HG02973 (cell line): ENCODE data around the gene FBXL19.
"Not testable (repeated sequence)": the region's sequence is repeated elsewhere in the genome, so short reads cannot be mapped to it uniquely, and the experiment has no call there.

ENCODE experiments used
- ATAC-seq: cut with Tn5 transposase; IDR thresholded peaks from one replicate; pipeline ENCODE4 v1.9.1; 2021; ENCODE audit warnings: moderate library complexity; ENCODE audit not compliant: unreplicated experiment

FBXL19 gene

DNA sequence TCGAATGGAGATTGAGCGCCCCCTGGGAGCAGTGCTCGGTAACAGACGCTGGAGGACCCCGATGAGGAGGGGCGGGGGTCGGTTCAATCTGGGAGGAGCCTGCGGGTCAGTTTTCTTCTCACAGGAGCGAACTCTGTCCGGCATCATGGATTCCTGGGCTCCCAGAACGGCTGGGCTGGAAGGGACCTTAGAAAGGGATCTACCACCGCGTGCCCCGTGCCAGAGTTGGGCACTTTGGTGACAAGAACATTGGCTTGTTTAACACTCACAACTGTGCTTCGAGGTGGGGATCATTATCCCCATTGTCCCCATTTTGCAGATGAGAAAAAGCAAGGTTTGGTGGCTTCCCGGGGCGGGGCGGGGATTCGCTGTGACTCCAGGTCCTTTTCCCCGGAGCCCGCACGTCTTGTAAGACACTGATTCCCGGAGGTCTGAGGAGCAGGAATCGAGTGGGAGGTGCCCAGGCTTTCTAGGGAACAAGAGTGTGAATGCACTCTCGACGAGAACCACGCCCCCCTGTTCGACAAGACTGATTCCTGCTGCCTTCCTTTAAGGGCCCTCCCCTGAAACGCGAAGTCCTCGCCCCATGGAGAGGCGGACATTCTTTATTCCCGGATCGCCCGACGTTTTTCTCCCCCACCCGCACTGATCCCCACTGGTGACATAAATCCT lies 1.5 kb upstream of the FBXL19 start:
- no peak for ATAC-seq

DNA sequence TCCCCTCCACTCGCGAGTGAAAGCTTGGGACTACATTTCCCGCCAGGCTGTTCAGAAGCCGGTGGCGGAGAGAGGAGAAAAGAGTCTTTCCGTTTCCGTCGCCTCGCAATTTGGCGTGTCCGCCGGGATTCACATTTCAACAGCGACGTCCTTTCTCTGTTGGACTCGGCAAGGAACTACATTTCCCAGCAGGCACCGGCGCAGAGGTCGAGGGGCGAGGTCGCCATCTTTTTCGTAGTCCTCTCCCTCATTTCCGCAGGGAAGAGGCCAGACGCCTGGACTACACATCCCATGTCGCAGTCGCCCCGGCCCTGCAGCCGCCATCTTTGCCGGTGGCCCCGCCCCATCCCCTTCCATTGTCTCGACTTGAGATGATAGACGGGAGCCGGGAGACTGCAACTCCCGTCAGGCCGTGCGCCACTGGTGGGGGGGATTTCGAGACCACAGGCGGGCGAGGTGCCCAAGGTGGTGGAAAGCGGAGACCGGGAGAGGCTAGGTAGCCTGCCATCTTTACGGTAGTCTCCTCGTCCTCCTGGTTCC lies 882 bp upstream of the FBXL19 start:
- peak; percentile 69 for ATAC-seq

DNA sequence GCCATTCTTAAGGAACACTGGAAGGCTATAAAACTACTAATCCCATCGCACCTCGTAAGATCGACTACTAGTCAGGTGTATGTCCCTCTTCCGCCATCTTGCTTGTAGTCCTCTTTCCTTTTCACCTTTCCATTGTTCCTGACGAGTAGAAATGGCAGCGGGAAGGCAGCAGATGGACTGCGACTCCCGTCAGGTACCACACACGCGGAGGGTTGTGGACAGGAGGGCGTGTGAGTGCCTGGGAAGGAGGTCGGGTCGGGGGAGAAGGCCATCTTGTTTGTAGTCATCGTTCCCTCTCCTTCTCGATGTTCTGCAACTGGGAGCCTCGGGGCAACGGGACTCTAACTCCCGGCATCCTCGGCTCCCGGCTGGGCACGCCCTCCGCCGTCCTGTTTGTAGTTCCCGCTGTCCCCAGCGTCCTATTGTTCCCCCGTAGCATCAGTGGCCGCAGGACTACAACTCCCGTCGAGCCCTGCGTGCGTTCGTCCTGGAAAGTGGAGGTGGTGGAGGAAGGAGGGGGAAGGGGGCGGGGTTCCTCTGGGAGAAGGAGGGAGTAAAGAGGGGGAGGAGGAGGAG lies 324 bp upstream of the FBXL19 start:
- peak; percentile 69 for ATAC-seq

DNA sequence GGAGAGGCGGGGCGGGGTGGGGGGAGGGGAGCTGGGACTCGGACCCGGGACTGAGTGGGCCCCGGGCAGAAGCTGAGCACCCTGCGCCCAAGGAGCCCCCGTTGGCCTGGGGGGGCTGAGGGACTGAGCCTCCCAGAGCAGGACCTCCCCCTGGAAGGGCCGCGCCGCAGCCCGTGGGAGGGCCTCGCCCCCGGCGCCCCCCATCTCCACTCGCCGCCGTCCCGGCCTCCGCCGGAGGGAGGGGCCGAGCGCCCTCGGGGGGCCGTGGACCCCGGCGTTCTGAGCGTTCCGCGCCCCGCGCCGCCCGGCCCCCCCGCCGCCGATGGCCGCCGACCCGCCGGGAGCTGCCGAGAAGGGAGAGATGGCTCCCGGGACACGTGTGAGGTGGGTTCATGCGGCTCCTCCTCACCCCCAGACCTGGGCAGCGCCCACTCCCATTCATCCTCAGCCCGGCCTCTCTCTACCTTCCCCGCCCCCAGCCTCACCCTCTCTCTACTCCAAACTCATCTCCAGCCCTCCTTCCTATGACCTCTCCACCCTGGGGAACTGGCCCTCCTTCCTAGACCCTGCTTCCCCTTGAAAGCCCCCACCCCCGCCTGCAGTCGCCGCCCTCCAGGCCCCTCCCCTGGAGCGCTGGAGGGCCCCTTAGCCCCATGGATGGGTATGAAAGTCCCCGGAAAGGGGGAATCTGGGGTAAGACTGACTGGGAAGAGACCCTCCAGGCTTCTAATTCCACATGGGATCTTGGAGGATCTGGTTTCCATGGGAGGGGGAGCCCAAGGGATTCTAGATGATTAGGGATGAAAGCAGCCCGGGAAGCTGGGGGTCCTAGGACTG lies 922 bp downstream of the FBXL19 start:
- ATAC-seq: no peak

DNA sequence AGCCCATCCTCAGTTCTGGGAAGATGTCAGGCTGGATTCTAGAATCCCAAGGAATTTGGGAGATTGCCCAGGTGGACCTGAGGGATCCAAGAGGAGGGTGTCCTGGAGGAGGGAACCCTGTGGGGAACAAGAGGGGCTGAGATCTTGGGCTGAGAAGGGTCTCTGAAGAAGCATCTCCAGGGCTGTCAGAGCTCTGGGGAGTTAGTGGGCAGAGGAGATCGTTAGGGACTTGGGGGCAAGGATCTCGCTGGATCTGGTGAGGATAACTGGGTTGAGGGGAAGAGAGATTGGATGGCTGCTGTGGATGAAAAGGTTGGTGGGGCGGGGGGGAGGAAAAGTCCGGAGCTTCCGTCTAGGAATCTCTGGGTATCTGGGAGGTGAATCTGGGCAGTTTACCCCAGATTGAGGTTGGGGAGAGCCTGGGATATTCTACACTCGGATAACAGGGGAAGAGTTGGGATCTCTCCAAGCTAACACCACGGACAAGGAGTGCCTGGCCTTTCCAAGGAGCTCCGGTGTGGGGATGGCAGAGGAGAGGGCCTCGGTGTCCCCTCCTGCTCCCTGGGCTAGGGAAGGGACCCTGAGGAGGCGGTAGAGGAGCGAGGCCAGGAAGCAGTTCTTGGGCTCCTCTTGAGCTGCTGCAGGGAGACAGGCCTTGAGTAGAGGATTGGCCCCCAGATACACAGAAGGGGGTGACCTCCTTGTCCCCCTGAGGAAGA lies 1.7 kb downstream of the FBXL19 start:
- no peak for ATAC-seq

DNA sequence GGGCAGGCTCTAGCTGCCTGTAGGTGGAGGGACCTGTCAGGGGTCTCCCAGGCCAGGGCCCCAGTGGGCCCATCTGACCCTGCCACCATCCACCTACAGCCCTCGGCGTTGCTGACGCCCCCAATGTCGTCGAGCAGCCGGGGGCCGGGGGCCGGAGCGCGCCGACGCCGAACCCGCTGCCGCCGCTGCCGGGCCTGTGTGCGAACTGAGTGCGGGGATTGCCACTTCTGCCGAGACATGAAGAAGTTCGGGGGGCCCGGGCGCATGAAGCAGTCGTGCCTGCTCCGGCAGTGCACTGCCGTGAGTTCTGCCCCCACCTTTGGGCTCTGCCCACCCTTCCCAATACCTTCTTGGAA lies 2.2 kb downstream of the FBXL19 start:
- ATAC-seq: no peak

DNA sequence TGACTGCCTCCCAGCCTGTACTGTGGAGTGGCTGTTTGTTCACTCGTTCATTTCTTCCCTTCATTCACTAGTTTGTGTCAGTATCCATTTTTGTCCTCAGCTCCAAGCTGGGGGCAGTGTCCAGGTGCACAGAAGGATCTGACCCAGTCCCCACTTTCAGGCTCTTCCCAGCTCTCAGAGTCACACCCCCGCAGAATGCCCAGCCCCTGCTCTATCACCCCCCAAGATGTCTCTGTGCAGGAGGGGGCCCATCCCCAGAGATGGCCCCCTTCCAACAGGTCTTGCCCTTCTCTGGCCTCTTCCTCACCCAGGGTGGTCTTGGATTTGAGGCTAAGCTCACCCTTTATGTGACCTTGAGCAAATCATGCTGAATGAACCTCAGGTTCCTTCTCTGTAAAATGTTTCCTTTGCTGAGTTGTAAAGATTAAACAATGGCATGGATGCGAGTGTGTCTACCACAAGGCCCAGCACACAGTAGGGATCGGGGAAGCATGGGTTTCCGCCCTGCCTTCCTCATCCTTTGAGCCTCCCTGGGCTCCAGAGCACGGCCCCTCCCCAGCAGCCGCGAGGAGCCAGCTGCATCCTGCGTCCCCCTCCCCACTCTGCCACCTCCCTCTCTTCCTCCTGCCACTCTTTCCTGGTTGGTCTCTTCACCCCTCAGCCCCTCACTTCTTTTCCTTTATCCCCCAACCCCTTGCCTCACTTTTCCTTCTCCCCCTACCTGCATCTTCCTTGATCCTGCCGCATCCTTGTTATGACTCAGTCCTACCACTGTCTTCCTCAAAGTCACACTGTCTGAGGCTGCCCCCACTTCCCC lies 2.8 kb downstream of the FBXL19 start:
- no peak for ATAC-seq

DNA sequence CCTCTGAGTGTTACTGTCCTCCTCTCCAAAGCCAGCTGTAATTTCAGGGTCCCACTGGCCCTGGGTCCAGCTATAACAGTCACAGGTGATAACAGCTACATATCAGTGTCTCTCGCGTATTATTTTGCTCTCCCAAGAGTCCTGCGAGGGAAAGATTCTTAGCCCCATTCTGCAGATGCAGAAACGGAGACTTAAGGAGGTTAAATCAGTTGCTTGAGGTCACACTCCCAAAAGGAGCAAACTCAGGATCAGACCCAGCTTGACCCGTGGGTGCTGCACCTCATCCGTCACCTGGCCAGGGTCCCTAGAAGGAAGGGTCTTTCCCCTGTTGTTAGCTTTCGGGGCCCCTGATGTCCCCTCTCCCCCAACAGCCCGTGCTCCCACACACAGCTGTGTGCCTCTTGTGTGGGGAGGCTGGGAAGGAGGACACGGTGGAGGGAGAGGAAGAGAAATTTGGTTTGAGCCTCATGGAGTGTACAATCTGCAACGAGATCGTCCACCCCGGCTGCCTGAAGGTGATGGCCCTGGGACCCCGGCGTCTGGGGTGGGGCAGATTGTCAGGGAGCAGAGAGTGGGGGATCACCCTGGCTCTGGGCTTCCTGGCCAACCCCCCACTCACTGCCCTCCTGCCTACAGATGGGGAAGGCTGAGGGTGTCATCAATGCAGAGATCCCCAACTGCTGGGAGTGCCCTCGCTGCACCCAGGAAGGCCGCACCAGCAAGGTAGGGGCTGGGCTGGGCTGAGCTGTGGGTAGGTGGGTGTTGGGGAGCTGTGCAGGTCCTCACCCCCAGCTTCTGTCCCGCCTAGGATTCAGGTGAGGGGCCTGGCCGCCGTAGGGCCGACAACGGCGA lies 3.8 kb downstream of the FBXL19 start:
- no peak for ATAC-seq

DNA sequence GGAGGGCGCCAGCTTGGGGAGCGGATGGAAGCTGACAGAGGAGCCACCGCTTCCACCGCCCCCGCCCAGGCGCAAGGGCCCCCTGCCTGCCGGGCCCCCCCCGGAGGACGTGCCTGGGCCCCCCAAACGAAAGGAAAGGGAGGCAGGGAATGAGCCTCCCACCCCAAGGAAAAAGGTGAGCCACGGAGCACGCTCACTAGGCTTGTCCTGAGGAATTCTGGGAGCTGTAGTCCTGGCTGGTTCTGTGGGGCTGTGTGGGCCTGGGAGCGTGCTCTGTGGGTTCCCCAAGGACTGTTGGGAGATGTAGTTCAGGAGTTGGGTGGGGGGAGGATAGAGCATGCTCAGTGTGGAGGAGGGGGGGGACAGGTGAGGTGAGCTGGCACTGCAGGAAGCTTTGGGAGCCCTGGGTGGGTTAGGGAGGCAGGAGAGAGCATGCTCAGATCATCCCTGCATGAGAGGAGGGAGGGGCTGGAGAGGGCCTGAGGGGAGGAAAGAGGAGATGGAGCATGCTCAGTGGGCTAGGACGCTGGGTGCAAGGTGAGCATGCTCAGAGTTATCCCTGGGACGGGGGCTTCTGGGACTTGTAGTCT lies 4.5 kb downstream of the FBXL19 start:
- ATAC-seq: no peak

DNA sequence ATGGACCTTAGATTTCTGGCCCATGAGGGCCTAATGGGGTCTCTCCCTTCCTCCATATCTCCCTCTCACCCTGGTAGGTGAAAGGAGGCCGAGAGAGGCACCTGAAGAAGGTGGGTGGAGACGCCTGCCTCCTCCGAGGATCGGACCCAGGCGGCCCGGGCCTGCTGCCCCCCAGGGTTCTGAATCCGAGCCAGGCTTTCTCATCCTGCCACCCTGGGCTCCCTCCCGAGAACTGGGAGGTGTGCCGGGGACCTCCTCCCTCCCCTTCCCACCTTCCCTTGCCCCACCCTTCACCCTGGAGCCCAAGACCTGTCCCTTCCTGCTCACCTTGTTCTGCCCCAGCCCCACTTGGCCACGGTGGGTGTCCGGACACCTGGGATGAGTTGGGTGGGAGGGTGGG lies 5.0 kb downstream of the FBXL19 start:
- no peak for ATAC-seq

DNA sequence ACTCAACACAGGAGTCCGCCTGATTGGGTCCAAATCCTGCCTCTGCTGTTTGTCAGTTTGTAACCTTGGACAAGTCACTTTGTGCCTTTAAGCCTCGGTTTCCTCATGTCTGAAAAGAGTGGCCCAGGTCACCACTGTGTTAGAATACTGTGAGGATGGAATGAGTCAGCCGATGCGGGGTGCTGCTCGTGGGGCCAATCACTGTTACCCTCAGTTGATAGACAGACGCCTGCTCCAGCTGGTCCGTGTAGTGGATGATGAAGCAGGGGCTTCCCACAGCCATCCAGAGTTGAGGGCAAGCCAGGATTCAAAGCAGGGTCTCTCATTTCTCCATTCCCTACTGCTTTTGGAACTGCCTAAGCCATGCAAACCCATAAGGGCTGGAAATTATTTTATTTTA lies 5.8 kb downstream of the FBXL19 start:
- no peak for ATAC-seq

DNA sequence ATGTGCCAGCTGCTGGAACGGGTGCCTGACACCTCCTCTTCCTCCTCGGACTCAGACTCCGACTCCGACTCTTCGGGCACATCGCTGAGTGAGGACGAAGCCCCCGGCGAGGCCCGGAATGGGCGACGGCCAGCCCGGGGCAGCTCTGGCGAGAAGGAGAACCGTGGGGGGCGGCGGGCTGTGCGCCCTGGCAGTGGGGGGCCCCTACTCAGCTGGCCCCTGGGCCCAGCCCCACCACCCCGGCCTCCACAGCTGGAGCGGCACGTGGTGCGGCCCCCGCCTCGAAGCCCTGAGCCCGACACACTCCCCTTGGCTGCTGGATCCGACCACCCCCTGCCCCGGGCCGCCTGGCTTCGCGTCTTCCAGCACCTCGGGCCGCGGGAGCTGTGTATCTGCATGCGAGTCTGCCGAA lies 6.8 kb downstream of the FBXL19 start:
- ATAC-seq: no peak

DNA sequence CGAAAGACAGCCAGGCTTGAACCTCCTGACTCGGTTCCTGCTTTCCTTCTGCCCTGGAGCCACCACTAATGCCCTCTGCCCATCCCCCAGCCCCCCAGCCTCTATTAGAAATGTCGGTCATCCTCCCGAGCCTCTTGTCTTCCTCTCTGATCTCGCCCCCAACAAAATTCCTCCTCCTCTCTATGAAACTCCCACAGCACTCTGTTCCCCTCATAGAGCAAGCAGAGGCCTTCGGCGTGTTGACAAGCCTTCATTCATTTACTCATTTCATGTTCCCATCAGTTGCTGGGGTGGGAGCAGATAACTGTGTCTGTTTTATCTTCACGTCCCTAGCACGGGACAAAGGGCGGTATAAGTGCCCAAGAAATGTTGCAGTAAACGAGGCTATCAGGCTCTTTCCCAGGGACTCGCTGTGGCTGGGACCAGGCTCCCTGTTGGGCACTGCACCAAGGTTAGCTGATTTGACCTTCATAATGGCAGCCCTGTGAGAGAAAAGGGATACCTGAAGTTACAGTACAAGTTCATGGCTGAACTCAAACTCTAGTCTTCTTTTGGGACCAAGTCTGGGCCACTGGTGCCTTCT lies 7.8 kb downstream of the FBXL19 start:
- no peak for ATAC-seq

DNA sequence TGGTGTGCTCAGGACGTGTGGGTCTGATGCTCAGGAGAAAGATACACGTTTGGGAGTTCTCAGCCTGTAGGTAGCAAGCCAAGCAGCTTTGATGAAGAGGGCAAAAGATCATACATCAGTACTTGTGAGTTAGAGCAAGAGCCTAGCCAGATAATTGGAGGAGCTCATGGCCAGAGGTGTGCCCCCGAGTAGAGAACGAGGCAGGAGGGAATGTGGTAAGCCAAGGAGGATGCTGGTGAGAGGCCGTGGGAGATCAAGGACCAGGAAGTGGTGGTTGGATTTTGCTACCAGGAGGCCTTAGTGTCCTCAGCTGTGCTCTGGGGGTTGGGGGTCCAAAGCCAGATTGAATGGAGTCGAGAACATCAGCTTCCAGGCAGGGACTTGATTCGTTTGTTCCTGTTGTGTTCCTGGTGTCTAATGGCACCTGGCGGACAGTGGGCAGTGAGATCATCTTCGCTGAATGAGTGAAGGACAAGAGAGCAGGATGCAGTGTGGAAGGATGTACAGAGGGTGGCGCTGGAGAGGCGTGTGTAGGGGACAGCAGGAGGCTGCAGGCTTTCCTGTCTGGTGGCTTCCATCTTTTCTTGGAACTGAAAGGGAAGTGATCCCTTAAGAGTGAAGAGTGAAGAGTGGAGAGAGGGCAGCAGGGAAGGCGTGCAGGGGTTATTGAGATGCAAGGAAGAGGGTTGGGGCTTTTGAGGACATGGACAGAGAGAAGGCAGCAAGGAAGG lies 11.6 kb downstream of the FBXL19 start:
- no peak for ATAC-seq

DNA sequence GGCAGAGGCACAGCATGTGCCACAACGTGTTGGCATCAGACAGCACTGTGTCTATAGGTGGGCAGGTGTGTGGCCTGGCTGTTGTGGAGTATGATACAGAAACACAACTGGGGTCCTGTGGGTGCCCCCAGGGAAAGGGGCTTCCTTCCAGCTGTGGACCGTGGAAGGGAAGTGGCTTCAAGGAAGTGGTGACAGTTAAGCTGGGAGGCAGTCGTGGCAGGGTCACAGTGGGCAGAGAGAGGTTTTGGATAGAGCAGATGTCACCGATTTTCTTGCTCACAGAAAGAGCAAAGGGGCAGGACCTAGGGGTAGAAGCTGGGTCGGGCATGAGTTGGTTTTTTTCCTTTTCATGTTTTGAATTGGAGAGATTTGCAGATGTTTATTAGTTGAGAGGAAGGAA lies 14.3 kb downstream of the FBXL19 start:
- ATAC-seq: no peak

DNA sequence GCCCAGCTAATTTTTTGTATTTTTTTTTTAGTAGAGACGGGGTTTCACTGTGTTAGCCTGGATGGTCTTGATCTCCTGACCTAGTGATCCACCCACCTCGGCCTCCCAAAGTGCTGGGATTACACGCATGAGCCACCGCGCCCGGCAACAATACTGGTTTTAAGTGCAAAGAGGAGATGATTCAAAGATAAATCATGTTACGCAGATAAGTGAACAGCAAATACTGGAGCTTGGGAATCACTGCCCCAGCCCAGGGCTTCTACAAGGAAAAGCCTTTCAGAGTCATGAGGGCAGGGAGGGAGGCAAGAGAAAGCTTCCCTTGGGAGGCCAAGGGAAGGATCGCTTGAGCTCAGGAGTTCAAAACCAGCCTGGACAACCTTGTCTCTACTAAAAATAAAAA lies 16.2 kb downstream of the FBXL19 start:
- not testable (repeated sequence) for ATAC-seq

DNA sequence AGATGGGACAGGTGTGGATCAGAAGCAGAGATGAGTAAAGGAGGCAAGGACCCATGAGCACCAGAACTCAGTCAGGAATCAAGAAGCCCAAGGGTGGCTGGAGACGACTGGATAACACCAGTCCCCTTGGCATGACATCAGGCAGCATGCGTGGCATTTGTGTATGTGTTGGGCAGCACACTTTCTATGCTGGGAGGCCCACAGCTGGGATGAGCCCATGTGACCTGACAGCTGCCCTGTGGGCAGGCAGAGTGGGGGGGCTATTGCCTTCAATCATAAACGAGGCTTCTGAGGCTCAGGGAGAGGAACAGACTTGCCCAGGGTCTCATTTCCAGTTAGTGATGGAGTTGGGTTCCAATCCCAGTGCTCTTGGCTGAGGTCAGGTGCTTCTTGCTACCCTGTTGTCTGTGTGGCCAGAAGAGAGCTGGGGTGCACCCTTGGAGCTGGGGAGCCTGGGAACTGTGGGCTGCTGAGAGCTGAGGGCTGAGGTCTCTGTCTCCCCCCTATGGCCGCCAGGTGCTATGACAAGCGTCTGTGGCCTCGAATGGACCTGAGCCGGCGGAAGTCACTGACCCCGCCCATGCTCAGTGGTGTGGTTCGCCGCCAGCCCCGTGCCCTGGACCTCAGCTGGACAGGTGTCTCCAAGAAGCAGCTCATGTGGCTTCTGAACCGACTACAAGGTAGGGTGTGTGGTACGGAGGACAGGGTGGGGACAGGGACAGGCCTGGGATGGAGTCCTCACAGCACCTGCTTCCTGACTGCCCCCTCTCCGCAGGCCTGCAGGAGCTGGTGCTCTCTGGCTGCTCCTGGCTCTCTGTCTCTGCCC lies 18.4 kb downstream of the FBXL19 start:
- ATAC-seq: peak; percentile 87
